PC-9 (cell line): ENCODE data around the gene FLYWCH2. TPM values are rescaled to one million over a fixed set of nuclear protein-coding genes. Genes with fewer than 3 reads are reported as not detected.
A peak's percentile ranks its signal among the peaks of the same experiment; 100 is the strongest.

Experiments used
- BruUV-seq: library from RNA; stranded (reverse); fragments of 400-500 nt; replicated peaks from 2 replicates; lab custom pipeline; 2021; lab: Mats Ljungman, UMichigan
- CTCF ChIA-PET: fragments of 300-600 bp; sonication (Branson Sonifier 250); formaldehyde crosslinking; loops from one replicate; lab custom pipeline; 2022; ENCODE audit warnings: antibody characterized with exemption; lab: Charles Lee
- POLR2A ChIA-PET: fragments of 300-600 bp; sonication (Branson Sonifier 250); formaldehyde crosslinking; loops from one replicate; lab custom pipeline; 2022; ENCODE audit warnings: antibody characterized with exemption; ENCODE audit not compliant: unreplicated experiment; lab: Charles Lee
- DNase-seq, 2 experiments: peaks; one replicate each; pipeline versions ENCODE4 v3.0.0 to v3.0.0-alpha.2; 2015 to 2022; ENCODE audit warnings: mixed read lengths in 1 of 2
- H2AFZ ChIP-seq: fragments of 200-600 bp; sonication (generic); 2 replicates; pipeline ENCODE4 v1.8.1; 2017; ENCODE audit warnings: antibody characterized with exemption
- H3F3A ChIP-seq: fragments of 200-600 bp; sonication (generic); 2 replicates; pipeline ENCODE4 v1.8.1; 2017; ENCODE audit warnings: antibody characterized with exemption, mild to moderate bottlenecking, low read depth; ENCODE audit not compliant: insufficient read depth
- H3K27ac ChIP-seq: fragments of 200-600 bp; sonication (generic); 2 replicates; pipeline ENCODE4 v1.6.1; 2016; ENCODE audit warnings: mixed run types
- H3K27me3 ChIP-seq: fragments of 200-600 bp; sonication (generic); 2 replicates; pipeline ENCODE4 v1.6.1; 2016; ENCODE audit warnings: low read depth, mixed run types; ENCODE audit not compliant: insufficient read depth
- H3K36me3 ChIP-seq: fragments of 200-600 bp; sonication (generic); 2 replicates; pipeline ENCODE4 v1.6.1; 2016; ENCODE audit warnings: low read depth, mixed run types
- H3K4me1 ChIP-seq: fragments of 200-600 bp; sonication (generic); replicated peaks from 2 replicates; pipeline ENCODE4 v1.6.1; 2016; ENCODE audit warnings: mixed run types; ENCODE audit not compliant: insufficient read depth
- H3K4me2 ChIP-seq: fragments of 200-600 bp; sonication (generic); 2 replicates; pipeline ENCODE4 v1.6.1; 2017; ENCODE audit warnings: mixed run types
- H3K4me3 ChIP-seq: fragments of 200-600 bp; sonication (generic); 2 replicates; pipeline ENCODE4 v1.6.1; 2016; ENCODE audit warnings: mixed run types
- H3K79me2 ChIP-seq: fragments of 200-600 bp; sonication (generic); 2 replicates; pipeline ENCODE4 v1.6.1; 2017; ENCODE audit warnings: low read depth, mixed run types
- H3K9me2 ChIP-seq: fragments of 200-600 bp; sonication (generic); 2 replicates; pipeline ENCODE4 v1.8.1; 2017; ENCODE audit warnings: mild to moderate bottlenecking; ENCODE audit not compliant: insufficient read depth
- H3K9me3 ChIP-seq: fragments of 200-600 bp; sonication (generic); 2 replicates; pipeline ENCODE4 v1.8.1; 2016; ENCODE audit warnings: low read depth; ENCODE audit not compliant: insufficient read depth
- H4K20me1 ChIP-seq: fragments of 200-600 bp; sonication (generic); 2 replicates; pipeline ENCODE4 v1.8.1; 2017; ENCODE audit not compliant: insufficient read depth
- CTCF ChIP-seq: fragments of 200-600 bp; sonication (generic); conservative IDR thresholded peaks from 2 replicates; pipeline ENCODE4 v1.6.1; 2017; ENCODE audit warnings: mixed run types, antibody characterized with exemption, mild to moderate bottlenecking, moderate library complexity
- EZH2 ChIP-seq: fragments of 200-600 bp; sonication (generic); IDR thresholded peaks from 2 replicates; pipeline ENCODE4 v1.8.0; 2017; ENCODE audit warnings: antibody characterized with exemption, low read depth
- intact Hi-C: fragments of 100-400 bp; cut with micrococcal nuclease; formaldehyde crosslinking; loops from one replicate; pipeline ENCODE4 v1.10.0; 2022; ENCODE audit not compliant: unreplicated experiment
- total RNA-seq: library from RNA; stranded (reverse); gene quantifications from 2 replicates; pipeline ENCODE4 v1.2.3, GENCODE V29; 2021

FLYWCH2 gene
- total RNA-seq, 1 experiment from 2014 or later: 41.5 TPM

GRCh38 chr16:2866431-2866830 is 16.6 kb upstream of the FLYWCH2 start:
- H3F3A ChIP-seq: peaks cover 32% of the 10 kb centered on the region; the same call in 1 of the 2 replicates
- no peaks in the 10 kb centered on the region for H3K79me2 ChIP-seq
- no peaks in the 10 kb centered on the region for H3K9me2 ChIP-seq
- H3K27ac ChIP-seq: no peak overlapping the region
- no peak for TF ChIP-seq CTCF
- DNase-seq: no peak
- H3K4me2 ChIP-seq: no peak overlapping the region
- H3K27me3 ChIP-seq: no peaks in the 10 kb centered on the region
- no TSS peak for BruUV-seq
- no peak overlapping the region for H2AFZ ChIP-seq
- ChIA-PET POLR2A (no interaction called here), CTCF (no interaction called here)
- H3K9me3 ChIP-seq: no peaks in the 10 kb centered on the region
- H3K4me3 ChIP-seq: no peak overlapping the region
- intact Hi-C loops: no loop called here
- H3K36me3 ChIP-seq: no peaks in the 10 kb centered on the region
- H4K20me1 ChIP-seq: no peaks in the 10 kb centered on the region
- peaks cover 5% of the 10 kb centered on the region; the same call in 1 of the 2 replicates for H3K4me1 ChIP-seq

- intact Hi-C loops: no loop called here
- Histone ChIP-seq H3K4me3 (peak overlapping the region; percentile 79), H3F3A (peaks cover 34% of the 10 kb centered on the region), H3K4me1 (peaks cover 6% of the 10 kb centered on the region; the same call in 1 of the 2 replicates), H3K27me3 (no peaks in the 10 kb centered on the region), H3K9me3 (no peaks in the 10 kb centered on the region), H3K79me2 (no peaks in the 10 kb centered on the region), H4K20me1 (no peaks in the 10 kb centered on the region), H2AFZ (peak overlapping the region; percentile 85), H3K4me2 (peak overlapping the region; percentile 78), H3K27ac (peak overlapping the region; percentile 94), H3K36me3 (no peaks in the 10 kb centered on the region), H3K9me2 (no peaks in the 10 kb centered on the region)
- POLR2A ChIA-PET: interaction anchor here (0.6 to 0.7 kb wide), 2 partner anchors 98 to 303 kb away, joined by 3 read pairs; no protein-coding TSS in a partner anchor
- TF ChIP-seq CTCF: no peak
- no peak for TF ChIP-seq EZH2
- BruUV-seq: TSS peak; percentile 97
- no peak for DNase-seq
- CTCF ChIA-PET: interaction anchor here (0.7 to 1.7 kb wide), 5 partner anchors 9 to 115 kb away, joined by 4 to 7 read pairs (median 5); partner anchors contain the start of genes FLYWCH2 and SRRM2
These were observed 15.4 kb upstream of the FLYWCH2 start for GRCh38 chr16:2867661-2867986.

GRCh38 chr16:2867987-2868789 is 14.8 kb upstream of the FLYWCH2 start:
- Histone ChIP-seq H3K4me2 (peak overlapping the region; percentile 78), H3K9me3 (no peaks in the 10 kb centered on the region), H3K9me2 (no peaks in the 10 kb centered on the region), H3K36me3 (no peaks in the 10 kb centered on the region), H3K27me3 (no peaks in the 10 kb centered on the region), H4K20me1 (no peaks in the 10 kb centered on the region), H3K27ac (peak overlapping the region; percentile 94), H3F3A (peaks cover 39% of the 10 kb centered on the region), H3K4me3 (peak overlapping the region; percentile 79), H3K79me2 (no peaks in the 10 kb centered on the region), H2AFZ (peak overlapping the region; percentile 85), H3K4me1 (peaks cover 11% of the 10 kb centered on the region; the same call in 1 of the 2 replicates)
- TF ChIP-seq EZH2 (no peak), CTCF (peak; percentile 92)
- peak; percentile 84 to 97 for DNase-seq
- ChIA-PET CTCF (interaction anchor here (0.7 to 1.7 kb wide), 5 partner anchors 10 to 116 kb away, joined by 4 to 7 read pairs (median 5); partner anchors contain the start of genes FLYWCH2 and SRRM2), POLR2A (interaction anchor here (0.6 to 0.7 kb wide), 3 partner anchors 97 to 302 kb away, joined by 3 read pairs; no protein-coding TSS in a partner anchor)
- intact Hi-C loops: loop anchor here (1.0 to 2.0 kb wide), 4 partner anchors 33 to 185 kb away; partner anchors contain the start of genes KCTD5 and PRSS21
- TSS peak; percentile 99 for BruUV-seq
